ENCODE measurements around the gene RHBDD2. TPM values are rescaled to one million over a fixed set of nuclear protein-coding genes. Genes with fewer than 3 reads are reported as not detected.
"Not testable (repeated sequence)": the region's sequence is repeated elsewhere in the genome, so short reads cannot be mapped to it uniquely, and the experiment has no call there.

Gene RHBDD2
- polyA plus RNA-seq, 1 donor from 2014 or later: 76.4 TPM

DNA sequence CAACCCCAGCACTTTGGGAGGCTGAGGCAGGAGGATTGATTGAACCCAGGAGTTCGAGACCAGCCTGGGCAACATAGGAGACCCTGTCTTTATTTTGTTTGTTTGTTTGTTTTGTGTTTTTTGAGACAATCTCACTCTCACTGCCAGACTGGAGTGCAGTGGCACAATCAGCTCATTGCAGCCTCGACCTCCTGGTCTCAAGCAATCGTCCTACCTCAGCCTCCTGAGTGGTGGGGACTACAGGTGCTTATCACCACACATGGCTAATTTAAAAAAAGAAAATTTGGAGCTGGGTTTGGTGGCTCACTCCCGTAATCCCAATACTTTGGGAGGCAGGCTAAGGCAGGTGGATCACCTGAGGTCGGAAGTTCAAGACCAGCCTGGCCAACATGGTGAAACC lies 34.7 kb upstream of the RHBDD2 start:
- Histone ChIP-seq H3K4me2 (ENCODE audit: low read length) (no peak overlapping the region), H3K79me2 (replicated peaks; ENCODE audit: insufficient read depth, low read length) (no peaks in the 10 kb centered on the region), H2AFZ (ENCODE audit: low read depth, low read length) (no peak overlapping the region), H3K9me2 (ENCODE audit: insufficient read depth, low read length) (no peaks in the 10 kb centered on the region), H3F3A (ENCODE audit: insufficient read depth, low read length, poor library complexity, severe bottlenecking) (no peaks in the 10 kb centered on the region), H3K36me3 (ENCODE audit: insufficient read depth, low read length) (no peaks in the 10 kb centered on the region), H3K27me3 (ENCODE audit: insufficient read depth, low read depth, low read length) (no peaks in the 10 kb centered on the region), H3K9me3 (ENCODE audit: low read length) (no peaks in the 10 kb centered on the region), H4K20me1 (ENCODE audit: insufficient read depth) (no peaks in the 10 kb centered on the region), H3K4me3 (ENCODE audit: low read length) (no peak overlapping the region), H3K9ac (ENCODE audit: low read length) (no peak overlapping the region), H3K27ac (ENCODE audit: low read length) (no peak overlapping the region)
- no peak for TF ChIP-seq CTCF (IDR thresholded peaks at IDR 0.05; ENCODE audit: poor library complexity, severe bottlenecking)
- no peak for TF ChIP-seq EZH2 (IDR thresholded peaks at IDR 0.05; ENCODE audit: borderline replicate concordance, insufficient read depth, low read length, poor library complexity, severe bottlenecking)
- TF ChIP-seq, protein P1, sequence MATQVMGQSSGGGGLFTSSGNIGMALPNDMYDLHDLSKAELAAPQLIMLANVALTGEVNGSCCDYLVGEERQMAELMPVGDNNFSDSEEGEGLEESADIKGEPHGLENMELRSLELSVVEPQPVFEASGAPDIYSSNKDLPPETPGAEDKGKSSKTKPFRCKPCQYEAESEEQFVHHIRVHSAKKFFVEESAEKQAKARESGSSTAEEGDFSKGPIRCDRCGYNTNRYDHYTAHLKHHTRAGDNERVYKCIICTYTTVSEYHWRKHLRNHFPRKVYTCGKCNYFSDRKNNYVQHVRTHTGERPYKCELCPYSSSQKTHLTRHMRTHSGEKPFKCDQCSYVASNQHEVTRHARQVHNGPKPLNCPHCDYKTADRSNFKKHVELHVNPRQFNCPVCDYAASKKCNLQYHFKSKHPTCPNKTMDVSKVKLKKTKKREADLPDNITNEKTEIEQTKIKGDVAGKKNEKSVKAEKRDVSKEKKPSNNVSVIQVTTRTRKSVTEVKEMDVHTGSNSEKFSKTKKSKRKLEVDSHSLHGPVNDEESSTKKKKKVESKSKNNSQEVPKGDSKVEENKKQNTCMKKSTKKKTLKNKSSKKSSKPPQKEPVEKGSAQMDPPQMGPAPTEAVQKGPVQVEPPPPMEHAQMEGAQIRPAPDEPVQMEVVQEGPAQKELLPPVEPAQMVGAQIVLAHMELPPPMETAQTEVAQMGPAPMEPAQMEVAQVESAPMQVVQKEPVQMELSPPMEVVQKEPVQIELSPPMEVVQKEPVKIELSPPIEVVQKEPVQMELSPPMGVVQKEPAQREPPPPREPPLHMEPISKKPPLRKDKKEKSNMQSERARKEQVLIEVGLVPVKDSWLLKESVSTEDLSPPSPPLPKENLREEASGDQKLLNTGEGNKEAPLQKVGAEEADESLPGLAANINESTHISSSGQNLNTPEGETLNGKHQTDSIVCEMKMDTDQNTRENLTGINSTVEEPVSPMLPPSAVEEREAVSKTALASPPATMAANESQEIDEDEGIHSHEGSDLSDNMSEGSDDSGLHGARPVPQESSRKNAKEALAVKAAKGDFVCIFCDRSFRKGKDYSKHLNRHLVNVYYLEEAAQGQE (IDR thresholded peaks at IDR 0.05; ENCODE audit: borderline replicate concordance): no peak
- TF ChIP-seq TAF1 (IDR thresholded peaks at IDR 0.05; ENCODE audit: low read depth): no peak
- no peak for TF ChIP-seq SMC3 (conservative IDR thresholded peaks at IDR 0.05; ENCODE audit: poor library complexity)
- no peak for TF ChIP-seq POLR2AphosphoS5 (IDR thresholded peaks at IDR 0.05)

DNA sequence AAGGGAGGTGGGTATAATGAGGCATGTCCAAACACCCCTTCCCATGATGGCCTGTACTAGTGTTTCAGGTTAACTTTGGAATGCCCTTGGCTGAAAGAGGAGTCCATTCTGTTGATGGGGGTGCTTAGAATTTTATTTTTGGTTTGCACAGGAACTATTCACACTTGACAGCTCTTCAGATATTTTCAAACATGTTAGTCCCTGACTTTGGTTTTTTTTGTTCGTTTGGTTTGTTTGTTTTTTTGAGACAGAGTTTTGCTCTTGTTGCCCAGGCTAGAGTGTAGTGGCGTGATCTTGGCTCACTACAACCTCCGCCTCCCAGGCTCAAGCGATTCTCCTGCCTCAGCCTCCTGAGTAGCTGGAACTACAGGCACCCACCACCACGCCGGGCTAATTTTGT lies 33.7 kb upstream of the RHBDD2 start:
- H3F3A ChIP-seq (ENCODE audit: insufficient read depth, low read length, poor library complexity, severe bottlenecking); H3K9ac ChIP-seq (ENCODE audit: low read length); H3K4me2 ChIP-seq (ENCODE audit: low read length); H3K79me2 ChIP-seq (replicated peaks; ENCODE audit: insufficient read depth, low read length); H3K9me3 ChIP-seq (ENCODE audit: low read length); H2AFZ ChIP-seq (ENCODE audit: low read depth, low read length); H3K27ac ChIP-seq (ENCODE audit: low read length); H4K20me1 ChIP-seq (ENCODE audit: insufficient read depth); H3K27me3 ChIP-seq (ENCODE audit: insufficient read depth, low read depth, low read length); H3K9me2 ChIP-seq (ENCODE audit: insufficient read depth, low read length); H3K36me3 ChIP-seq (ENCODE audit: insufficient read depth, low read length); H3K4me3 ChIP-seq (ENCODE audit: low read length): not testable (repeated sequence)

- Histone ChIP-seq H3K4me2 (ENCODE audit: low read length) (no peak overlapping the region), H3K9me2 (ENCODE audit: insufficient read depth, low read length) (no peaks in the 10 kb centered on the region), H3F3A (ENCODE audit: insufficient read depth, low read length, poor library complexity, severe bottlenecking) (no peaks in the 10 kb centered on the region), H3K79me2 (replicated peaks; ENCODE audit: insufficient read depth, low read length) (no peaks in the 10 kb centered on the region), H3K9me3 (ENCODE audit: low read length) (no peaks in the 10 kb centered on the region), H3K27me3 (ENCODE audit: insufficient read depth, low read depth, low read length) (no peaks in the 10 kb centered on the region), H3K9ac (ENCODE audit: low read length) (no peak overlapping the region), H3K36me3 (ENCODE audit: insufficient read depth, low read length) (no peaks in the 10 kb centered on the region), H2AFZ (ENCODE audit: low read depth, low read length) (no peak overlapping the region), H4K20me1 (ENCODE audit: insufficient read depth) (no peaks in the 10 kb centered on the region), H3K27ac (ENCODE audit: low read length) (no peak overlapping the region), H3K4me3 (ENCODE audit: low read length) (no peak overlapping the region)
- TF ChIP-seq, protein P1 (IDR thresholded peaks at IDR 0.05; ENCODE audit: borderline replicate concordance): no peak
- TF ChIP-seq CTCF (IDR thresholded peaks at IDR 0.05; ENCODE audit: poor library complexity, severe bottlenecking): no peak
- no peak for TF ChIP-seq RAD21 (conservative IDR thresholded peaks at IDR 0.05)
- TF ChIP-seq MXI1 (conservative IDR thresholded peaks at IDR 0.05; ENCODE audit: poor library complexity, severe bottlenecking): no peak
- no peak for TF ChIP-seq SMC3 (conservative IDR thresholded peaks at IDR 0.05; ENCODE audit: poor library complexity)
- no peak for TF ChIP-seq TAF1 (IDR thresholded peaks at IDR 0.05; ENCODE audit: low read depth)
- TF ChIP-seq EP300 (conservative IDR thresholded peaks at IDR 0.05; ENCODE audit: poor library complexity, severe bottlenecking): no peak
- TF ChIP-seq POLR2AphosphoS5 (IDR thresholded peaks at IDR 0.05): no peak
- TF ChIP-seq EZH2 (IDR thresholded peaks at IDR 0.05; ENCODE audit: borderline replicate concordance, insufficient read depth, low read length, poor library complexity, severe bottlenecking): no peak
Observed at GRCh38 chr7:75847707-75848106, 31.1 kb upstream of the RHBDD2 start.
